GM19035 (cell line): Measurements from ENCODE around the gene OGDH.
"Not testable (repeated sequence)": the region's sequence is repeated elsewhere in the genome, so short reads cannot be mapped to it uniquely, and the experiment has no call there.

Experiments used
- ATAC-seq: cut with Tn5 transposase; IDR thresholded peaks from one replicate; pipeline ENCODE4 v1.9.1; 2021; ENCODE audit not compliant: unreplicated experiment

OGDH gene

GRCh38 chr7:44606341-44607140 lies at the start of gene OGDH:
Gene OGDH (plus strand): TSS chr7:44606627. CDS start chr7:44624344, 17,717 bp downstream.
- peak; percentile 92 for ATAC-seq

GRCh38 chr7:44557485-44557884 lies 48.9 kb upstream of the OGDH start:
- ATAC-seq = no peak

- ATAC-seq = no peak
These were observed 46.9 kb upstream of the OGDH start for GRCh38 chr7:44559485-44559884.

GRCh38 chr7:44561481-44561880 lies 44.9 kb upstream of the OGDH start:
- ATAC-seq = no peak

DNA sequence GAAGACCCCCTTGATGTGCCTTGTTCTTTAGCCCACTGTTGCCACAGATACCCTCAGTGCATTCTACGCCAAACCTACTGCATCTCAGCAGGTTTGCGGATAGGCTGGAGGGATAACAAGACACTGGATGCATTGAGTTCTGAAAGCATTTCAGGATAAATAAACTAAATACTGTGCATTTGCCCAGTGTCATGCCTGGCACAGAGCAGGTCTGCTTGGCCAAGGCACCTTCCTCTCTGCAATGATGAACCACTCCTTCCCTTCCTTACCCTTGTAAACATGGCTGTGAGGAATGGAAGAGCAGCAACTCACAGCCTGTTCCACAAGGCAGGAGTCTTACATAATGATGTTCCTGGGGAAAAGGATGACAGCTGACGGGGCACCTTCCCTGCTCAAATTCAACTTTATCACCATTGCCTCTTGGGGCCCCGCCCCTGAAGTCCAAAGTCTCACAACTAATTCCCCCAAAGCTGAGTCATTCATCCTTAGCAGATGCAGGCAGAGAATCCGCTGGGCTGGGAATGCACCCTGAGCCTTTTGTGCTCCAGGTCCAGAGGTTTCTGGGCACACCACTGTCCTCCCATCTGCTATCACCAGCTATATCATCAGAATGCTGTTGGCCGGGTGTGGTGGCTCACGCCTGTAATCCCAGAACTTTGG lies 44.3 kb upstream of the OGDH start:
- no peak for ATAC-seq

DNA sequence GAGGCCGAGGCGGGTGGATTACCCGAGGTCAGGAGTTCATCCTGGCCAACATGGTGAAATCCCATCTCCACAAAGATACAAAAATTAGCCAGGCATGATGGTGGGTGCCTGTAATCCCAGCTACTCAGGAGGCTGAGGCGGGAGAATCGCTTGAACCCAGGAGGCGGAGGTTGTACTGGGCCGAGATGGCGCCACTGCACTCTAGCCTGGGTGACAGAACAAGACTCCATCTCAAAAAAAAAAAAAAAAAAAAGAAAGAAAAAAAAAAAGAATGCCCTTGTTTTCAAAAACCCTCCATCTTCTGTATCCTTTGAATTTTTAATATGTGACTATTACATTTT lies 43.8 kb upstream of the OGDH start:
- not testable (repeated sequence) for ATAC-seq

GRCh38 chr7:44563171-44563679 lies 43.2 kb upstream of the OGDH start:
- ATAC-seq = no peak

DNA sequence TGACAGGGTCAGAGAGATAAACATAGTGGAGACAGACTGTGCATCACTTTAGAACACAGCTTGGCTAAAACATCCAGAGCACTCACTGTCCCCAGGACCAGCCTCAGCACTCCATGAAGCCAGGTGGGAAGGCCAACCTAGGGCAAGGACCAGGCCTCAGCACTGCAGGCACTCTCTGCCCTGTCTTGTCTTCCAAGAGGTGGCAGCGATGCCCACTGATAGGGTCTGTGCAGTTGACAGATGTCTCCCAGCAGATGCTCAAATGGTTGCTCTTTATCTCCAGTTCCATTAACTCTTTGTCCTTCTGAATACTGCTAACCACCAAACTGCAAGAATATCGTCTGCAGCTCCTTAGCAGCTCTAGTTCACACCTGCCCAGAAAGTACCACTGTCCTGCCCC lies 41.8 kb upstream of the OGDH start:
- ATAC-seq = no peak

DNA sequence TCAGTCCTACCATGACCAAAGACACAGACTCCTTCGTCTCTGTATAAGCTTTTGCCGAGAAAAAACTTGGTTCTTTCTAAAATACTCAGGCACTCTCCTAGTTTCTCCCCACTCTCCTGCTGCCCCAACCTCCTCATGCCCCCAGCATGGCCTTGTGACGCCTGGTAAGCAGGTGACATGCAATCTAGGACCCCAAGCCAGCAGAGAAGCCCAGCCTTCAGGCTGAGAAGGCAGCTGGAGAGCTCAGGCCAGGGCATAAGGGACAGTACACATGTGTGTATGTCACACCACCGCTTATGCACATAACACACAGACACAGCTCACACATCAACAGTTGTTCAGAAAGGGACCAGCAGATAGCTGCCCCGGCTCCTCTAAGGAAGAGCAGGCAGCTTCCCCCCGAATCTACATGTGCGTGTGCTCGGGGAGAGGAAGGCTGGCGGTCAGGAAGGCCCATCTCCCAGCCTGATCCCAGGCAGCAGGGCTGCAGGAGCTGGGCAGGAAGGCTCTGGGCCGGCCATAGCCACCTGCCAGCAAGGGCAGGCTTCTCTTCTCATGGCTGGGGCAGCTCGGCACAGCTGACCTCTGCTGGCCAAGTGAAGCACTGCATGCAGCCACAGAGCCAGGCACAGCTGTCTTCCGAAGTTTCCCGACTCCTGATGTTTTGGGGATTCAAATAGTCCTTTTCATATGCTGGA lies 41.2 kb upstream of the OGDH start:
- ATAC-seq = peak; percentile 76

DNA sequence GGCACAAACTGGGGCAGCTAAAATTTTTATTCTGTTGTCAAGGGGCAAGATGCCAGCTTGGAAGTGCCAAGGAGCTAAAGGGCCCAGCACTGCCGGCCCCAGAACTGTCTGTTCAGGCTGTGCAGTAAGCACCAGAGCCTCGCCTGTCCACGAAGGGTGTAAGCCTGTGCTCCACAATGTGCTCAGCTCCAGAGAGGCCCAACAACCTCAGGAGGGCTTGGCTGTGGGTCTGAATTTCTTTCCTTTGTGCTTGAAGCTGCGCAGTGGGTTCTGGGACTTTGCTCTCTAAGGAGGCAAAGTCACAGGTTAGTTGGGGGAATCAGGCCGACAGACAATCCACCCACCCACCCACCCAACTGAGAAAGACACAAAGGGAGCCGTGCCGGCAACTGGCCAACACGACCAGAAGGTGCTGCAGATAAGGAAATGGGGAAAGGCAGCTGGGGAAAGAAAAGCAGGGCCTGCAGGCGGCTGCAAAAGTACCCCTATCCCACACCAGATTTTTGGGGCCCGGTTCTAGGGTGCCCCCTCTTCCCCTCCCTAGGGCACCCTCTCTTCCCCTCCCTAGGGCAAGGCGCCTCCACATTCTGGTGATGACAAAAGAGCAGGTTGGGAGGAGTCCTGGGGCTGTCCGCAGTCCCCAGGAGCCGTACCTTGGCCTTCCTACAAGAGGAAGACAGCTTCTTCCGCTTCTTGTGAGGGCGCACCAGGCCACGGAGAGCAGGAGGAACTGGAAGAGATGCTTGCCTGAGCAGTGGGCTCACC lies 40.5 kb upstream of the OGDH start:
- no peak for ATAC-seq

GRCh38 chr7:44566680-44567079 lies 39.7 kb upstream of the OGDH start:
- ATAC-seq = no peak

- no peak for ATAC-seq
These were observed 38.5 kb upstream of the OGDH start for GRCh38 chr7:44567884-44568283.

GRCh38 chr7:44568771-44569560 lies 37.5 kb upstream of the OGDH start:
- ATAC-seq = no peak

DNA sequence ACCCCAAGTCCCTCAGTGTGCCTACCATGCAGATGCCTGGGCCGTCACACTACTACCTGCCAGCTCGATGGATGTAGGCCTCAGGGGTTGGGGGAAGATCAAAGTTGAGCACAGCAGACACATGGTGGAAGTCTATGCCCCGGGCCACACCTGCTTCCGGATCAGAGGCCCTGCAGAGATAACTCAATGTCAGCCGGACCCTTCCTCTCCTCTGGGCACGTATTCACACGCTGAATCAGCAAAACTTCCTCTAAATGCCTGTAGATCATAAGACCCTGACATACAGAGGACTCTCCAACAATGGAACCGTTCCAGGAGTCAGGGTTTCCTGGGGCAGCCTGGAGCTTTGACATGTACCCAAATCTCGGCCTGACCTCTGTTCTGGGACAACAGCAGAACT lies 36.5 kb upstream of the OGDH start:
- no peak for ATAC-seq

- ATAC-seq = no peak
These were observed 33.7 kb upstream of the OGDH start for GRCh38 chr7:44572771-44573170.

DNA sequence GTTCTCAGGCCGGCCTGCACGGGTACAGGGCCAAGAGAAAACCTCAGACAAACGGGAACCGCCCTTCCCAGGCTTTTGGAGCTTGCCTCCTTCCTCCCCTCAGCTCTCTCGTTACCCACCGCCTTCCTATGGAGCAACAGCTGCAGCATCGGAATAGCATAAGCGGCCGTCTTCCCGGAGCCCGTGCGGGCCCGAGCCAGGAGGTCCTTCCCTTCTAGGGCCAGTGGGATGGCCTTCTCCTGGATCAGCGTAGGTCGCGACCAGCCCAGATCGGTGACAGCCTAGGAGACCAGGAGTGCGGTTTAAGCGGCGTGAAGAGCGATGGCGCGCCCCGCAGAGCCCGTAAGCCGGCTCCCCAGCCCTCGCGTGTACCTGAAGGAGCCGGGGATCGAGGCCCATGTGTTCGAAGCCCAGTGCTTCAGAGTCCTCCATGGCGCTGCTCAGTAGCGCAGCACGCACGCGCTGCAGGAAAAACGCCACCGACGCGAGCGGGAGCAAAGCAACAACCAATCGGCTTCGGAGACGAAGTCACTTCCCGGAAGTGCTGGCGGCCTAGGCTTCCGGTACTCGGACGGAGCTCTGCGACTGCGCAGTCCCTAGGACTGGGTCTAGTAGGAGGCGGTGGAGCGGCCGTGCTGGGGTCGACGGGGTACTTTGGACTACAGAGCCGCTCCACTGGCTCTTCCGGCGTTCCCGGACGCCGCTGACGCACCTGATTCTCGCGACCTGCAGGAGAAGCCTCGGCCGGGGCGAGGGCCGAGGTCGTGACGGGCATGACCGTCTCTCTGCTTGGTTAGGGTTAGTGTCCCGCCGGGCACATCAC lies 32.8 kb upstream of the OGDH start, which contains the start of gene DDX56:
DDX56 (minus strand) TSS at position 445 of the 823 bp plus-strand sequence; CDS start at position 432, 13 bp downstream.
- peak; percentile 88 for ATAC-seq

DNA sequence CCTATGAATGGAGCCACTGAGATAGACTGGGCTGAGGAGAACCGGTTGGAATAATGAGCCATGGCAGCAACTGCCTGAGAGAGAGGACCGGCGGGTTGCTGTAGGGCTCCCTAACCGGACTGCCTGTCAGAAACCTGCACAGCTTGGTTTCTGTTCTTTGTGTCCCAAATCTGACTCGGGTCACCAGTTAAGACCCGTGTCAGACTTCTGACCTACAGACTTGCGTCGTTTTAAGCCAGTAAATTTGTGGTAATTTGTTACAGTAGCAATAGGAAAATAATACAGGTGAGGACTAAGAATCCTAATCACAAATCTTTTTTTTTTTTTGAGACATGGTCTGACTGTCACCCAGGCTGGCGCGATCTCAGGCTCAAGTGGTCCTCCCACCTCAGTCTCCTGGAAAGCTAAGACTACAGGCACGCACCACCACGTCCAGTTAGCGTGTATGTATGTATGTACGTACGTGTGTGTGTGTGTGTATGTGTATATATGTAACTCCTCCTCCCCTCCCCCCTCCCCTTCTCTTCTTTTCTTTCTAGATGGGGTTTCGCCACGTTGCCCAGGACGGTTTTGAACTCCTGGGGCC lies 32.0 kb upstream of the OGDH start:
- ATAC-seq = peak; percentile 2

DNA sequence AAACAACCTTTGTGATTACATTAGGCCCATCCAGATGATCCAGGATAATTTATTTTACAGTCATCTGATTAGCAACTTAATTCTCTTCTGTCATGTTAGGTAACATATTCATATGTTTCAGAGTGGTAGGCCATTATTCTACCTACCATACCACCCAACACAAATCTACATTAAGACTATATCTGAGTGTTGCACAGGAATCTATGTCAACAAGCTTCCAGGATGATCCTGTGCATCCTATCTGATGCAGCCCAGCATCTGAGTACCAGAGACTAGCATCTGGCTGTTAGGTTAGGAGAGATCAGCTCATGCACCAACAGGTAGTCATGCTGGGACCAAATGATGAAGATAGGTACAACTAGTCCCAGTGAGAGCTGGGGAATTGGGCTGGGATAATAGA lies 31.4 kb upstream of the OGDH start:
- no peak for ATAC-seq

- no peak for ATAC-seq
These were observed 30.2 kb upstream of the OGDH start for GRCh38 chr7:44576228-44576627.
